Ecto neural progenitor cell (in vitro differentiated cells): ENCODE data around the gene GNAZ.
"Not testable (repeated sequence)": the region's sequence is repeated elsewhere in the genome, so short reads cannot be mapped to it uniquely, and the experiment has no call there.

Experiments used
- DNase-seq: peaks from one replicate; pipeline ENCODE4 v3.0.0-alpha.2; 2018; ENCODE audit warnings: low spot score

GNAZ gene

GRCh38 chr22:23136991-23137390 lies 66.7 kb downstream of the GNAZ start:
- DNase-seq = not testable (repeated sequence)

DNA sequence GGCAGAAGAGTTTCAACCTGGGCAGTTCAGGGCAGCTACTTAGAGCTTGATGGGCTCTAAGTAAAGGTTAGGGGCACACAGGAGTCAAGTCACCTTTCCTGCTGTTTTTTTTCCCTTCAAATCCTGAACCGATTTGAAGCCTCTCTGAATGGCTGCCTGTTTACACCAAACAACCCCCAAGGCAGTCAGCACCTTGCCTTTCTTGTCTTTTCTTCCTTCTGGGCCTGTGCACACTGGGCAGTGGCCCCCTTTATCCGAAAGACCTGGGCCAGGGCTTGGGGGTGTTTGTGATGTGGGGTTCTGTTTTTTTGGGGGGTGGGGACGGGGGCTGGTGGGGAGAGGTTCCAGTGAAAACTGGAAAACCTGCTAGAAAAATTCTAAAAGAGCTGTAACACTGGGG lies 67.1 kb downstream of the GNAZ start:
- no peak for DNase-seq

- no peak for DNase-seq
These were observed 67.7 kb downstream of the GNAZ start for GRCh38 chr22:23137905-23138561.

GRCh38 chr22:23138584-23139435 lies 68.5 kb downstream of the GNAZ start:
- DNase-seq = no peak

DNA sequence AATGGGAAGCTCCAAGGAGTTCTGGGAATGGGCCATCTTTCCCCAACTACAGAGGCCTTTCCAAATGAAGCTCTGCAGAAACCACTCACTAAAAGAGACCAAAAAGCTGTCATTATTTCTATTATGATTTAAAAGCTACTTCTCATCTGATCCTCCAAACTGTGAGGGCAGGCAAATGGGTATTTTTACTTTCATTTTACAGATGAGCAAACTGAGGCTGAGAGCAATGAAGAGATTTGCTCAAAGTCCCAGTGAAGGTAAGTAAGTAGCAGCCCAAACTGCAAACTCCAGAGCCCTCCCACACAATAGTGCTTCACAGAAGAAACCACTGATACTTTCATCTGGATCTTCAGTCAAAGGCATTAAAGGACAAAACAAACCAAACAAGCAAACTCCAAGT lies 70.1 kb downstream of the GNAZ start:
- DNase-seq = no peak

GRCh38 chr22:23142546-23143105 lies 72.3 kb downstream of the GNAZ start:
- DNase-seq = no peak

DNA sequence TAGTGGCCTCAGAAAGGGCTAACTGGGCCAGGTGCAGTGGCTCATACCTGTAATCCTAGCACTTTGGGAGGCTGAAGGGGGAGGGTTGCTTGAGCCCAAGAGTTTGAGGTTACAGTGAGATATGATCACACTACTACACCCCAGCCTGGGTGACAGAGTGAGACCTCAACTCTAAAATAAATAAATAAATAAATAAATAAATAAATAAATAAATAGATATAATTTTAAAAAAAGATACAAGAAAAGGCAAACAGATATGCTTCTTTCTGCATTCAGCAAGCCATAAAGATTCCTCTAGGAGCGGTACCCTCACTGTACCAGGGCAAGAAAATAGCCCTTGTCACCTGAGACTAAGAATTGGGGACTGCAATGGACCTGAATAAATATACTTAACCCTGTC lies 72.8 kb downstream of the GNAZ start:
- DNase-seq = no peak

DNA sequence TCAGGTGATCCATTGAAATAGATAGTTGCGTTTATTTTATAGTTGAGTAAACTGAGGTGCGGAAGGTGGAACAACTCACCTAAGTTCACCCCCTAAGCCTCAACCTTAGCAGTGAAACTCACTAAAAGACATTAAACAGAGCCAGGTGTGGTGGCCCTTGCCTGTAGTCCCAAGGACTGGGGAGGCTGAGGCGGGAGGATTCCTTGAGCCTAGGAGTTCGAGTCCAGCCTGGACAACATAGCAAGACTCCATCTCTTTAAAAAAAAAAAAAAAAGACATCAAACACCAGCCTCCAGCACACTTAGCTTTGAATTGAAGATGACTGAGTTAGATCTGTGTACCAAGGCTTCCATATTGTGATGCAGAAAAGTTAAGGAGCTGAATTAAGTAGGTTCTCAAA lies 74.1 kb downstream of the GNAZ start:
- no peak for DNase-seq

GRCh38 chr22:23144932-23145877 lies 74.9 kb downstream of the GNAZ start, which contains the start of gene RAB36:
Gene RAB36, plus strand, starts transcription at chr22:23145477. Its CDS starts 1,140 bp downstream, at chr22:23146617.
- DNase-seq = peak; percentile 99

- DNase-seq = no peak
These were observed 75.7 kb downstream of the GNAZ start for GRCh38 chr22:23145878-23146470.

GRCh38 chr22:23146478-23147205 lies 76.3 kb downstream of the GNAZ start:
- no peak for DNase-seq

GRCh38 chr22:23147617-23148387 lies 77.5 kb downstream of the GNAZ start:
- DNase-seq = no peak

DNA sequence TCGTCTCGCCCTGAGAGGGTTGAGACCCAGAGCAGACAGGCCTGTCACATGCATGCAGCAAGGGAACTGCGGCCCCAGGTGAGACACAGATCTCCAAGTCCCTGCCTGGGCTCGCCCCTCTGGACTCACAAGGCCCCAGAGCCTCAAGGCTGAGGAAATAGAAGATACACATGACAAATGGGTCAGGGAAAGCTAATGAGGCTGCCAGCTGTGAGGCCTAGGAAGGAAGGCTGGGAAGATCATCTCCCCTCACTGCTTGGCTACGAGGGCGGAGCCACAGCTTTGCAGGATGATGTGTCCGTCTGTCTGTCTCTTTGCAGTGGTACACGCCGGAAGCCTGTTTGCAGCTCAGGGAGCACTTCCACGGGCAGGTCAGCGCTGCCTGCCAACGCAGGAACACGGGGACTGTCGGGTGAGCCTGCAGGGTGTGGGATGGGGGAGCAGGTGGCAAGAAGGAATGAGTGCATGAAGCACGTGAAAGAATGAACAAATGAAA lies 79.5 kb downstream of the GNAZ start:
- no peak for DNase-seq

GRCh38 chr22:23150762-23151161 lies 80.4 kb downstream of the GNAZ start:
- DNase-seq = no peak

- DNase-seq = no peak
These were observed 81.5 kb downstream of the GNAZ start for GRCh38 chr22:23151827-23152226.

GRCh38 chr22:23152238-23153114 lies 82.2 kb downstream of the GNAZ start:
- DNase-seq = no peak

- DNase-seq = no peak
These were observed 83.7 kb downstream of the GNAZ start for GRCh38 chr22:23153994-23154393.

GRCh38 chr22:23154461-23154860 lies 84.1 kb downstream of the GNAZ start:
- no peak for DNase-seq

DNA sequence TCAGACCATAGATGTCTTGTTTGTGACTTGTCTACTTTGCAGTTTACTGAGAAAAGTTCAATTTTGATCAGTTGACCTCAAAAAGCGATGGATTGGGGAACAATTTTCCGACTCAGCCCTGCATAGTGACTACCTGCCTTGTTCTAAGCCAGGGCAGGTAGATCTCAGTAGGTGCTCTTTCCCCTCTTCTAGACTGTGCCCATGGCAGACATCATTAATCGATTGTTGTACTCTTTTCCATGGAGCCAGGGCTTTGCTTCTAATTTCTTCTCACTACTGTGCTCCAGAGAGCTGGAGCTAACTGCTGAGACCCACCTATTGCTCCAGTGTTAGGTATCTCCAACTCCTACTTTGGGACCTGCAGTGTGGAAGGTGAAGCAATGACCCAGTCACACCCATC lies 84.8 kb downstream of the GNAZ start:
- DNase-seq = no peak
